ENCODE results near the gene NOCT.
A peak's percentile ranks its signal among the peaks of the same experiment; 100 is the strongest.
"Not testable (repeated sequence)": the region's sequence is repeated elsewhere in the genome, so short reads cannot be mapped to it uniquely, and the experiment has no call there.

The NOCT gene, protein sequence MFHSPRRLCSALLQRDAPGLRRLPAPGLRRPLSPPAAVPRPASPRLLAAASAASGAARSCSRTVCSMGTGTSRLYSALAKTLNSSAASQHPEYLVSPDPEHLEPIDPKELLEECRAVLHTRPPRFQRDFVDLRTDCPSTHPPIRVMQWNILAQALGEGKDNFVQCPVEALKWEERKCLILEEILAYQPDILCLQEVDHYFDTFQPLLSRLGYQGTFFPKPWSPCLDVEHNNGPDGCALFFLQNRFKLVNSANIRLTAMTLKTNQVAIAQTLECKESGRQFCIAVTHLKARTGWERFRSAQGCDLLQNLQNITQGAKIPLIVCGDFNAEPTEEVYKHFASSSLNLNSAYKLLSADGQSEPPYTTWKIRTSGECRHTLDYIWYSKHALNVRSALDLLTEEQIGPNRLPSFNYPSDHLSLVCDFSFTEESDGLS

GRCh38 chr4:139015269-139015947 lies at the start of gene NOCT:
NOCT (plus strand) TSS chr4:139015781; CDS start chr4:139015982, 201 bp downstream.
- DNase-seq (ENCODE audit: low spot score) = peak; percentile 91

GRCh38 chr4:138967313-138967712 lies 48.3 kb upstream of the NOCT start:
- peak; percentile 7 for DNase-seq (ENCODE audit: low spot score)

- no peak for DNase-seq (ENCODE audit: low spot score)
Measured at GRCh38 chr4:138972956-138973801, 42.4 kb upstream of the NOCT start.

DNA sequence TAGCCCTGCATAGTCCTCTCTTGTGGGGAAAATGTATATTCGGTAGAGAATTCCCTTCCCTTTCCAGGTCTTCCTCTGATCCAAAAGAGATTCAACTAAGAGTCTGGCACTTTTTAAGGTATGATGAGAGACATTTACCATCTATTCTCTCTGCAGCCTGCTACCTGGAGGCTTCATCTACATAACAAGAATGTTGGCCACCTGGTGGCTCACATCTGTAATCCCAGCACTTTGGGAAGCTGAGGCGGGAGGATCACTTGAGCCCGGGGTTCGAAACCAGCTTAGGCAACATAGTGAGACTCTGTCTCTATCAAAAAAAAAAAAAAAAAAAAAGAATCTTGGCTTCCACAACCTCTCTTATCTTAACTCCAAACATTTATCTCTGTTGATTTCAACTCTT lies 40.4 kb upstream of the NOCT start:
- DNase-seq (ENCODE audit: low spot score) = no peak

- no peak for DNase-seq (ENCODE audit: low spot score)
Measured at GRCh38 chr4:138976526-138976925, 39.1 kb upstream of the NOCT start.

GRCh38 chr4:138977524-138977923 lies 38.1 kb upstream of the NOCT start:
- no peak for DNase-seq (ENCODE audit: low spot score)

DNA sequence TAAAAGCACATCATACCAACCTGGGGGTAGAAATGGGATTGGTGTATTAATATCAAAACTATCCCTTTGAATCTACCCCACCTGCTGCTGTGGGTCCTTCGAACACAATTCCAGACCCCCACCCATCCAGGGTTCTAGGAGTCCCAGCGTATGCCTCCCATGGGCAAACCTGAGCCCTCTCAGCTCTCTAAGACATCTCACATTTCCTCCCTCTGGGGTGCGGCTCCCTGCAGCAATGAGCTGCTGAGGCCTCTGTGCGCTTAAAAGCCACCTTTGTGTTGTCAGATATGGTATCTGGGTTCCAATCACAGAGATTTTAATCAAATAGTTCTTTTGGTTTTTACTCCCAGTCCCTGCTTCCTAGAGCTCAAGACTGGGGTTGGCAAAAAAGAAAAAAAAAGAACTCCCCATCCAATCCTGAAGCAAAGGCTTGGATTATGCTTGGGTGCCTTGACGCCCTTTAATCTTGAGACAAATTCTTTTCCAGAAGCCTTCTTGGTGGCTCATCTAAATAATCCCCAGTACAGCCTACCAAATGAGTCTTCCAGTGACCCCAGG lies 37.5 kb upstream of the NOCT start:
- DNase-seq (ENCODE audit: low spot score) = no peak

DNA sequence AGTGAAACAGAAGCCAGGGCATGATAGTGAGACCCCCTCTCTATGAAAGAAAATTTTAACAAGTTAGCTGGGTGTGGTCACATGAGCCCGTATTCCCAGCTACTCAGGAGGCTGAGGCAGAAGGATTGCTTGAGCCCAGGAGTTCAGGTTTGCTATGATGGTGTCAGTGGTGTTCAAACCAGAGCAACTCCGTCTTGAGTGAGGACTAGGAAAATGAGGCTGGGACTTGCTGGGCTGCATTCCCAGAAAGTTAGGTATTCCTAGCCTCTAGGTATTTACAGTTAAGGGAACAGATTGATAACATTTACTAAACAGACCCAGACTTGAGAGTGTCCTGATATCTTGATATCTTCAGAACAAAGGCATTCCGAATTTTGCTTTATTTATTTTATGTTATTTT lies 37.0 kb upstream of the NOCT start:
- DNase-seq (ENCODE audit: low spot score) = no peak

GRCh38 chr4:138979742-138980141 lies 35.8 kb upstream of the NOCT start:
- DNase-seq (ENCODE audit: low spot score) = no peak

- no peak for DNase-seq (ENCODE audit: low spot score)
Measured at GRCh38 chr4:138981930-138982390, 33.6 kb upstream of the NOCT start.

DNA sequence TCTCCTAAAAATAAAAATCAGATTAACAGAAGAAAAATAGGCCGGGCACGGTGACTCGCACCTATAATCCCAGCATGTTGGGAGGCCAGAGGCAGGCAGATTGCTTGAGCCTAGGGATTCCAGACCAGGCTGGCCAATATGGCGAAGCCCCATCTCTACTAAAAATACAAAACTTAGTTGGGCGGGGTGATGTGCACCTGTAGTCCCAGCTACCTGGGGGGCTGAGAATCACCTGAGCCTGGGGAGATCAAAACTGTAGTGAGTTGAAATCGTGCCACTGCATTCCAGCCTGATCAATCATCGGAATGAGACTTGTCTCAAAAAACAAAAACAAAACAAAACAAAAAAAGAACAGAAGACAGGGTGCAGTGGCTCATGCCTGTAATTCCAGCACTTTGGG lies 32.8 kb upstream of the NOCT start:
- no peak for DNase-seq (ENCODE audit: low spot score)

- DNase-seq (ENCODE audit: low spot score) = no peak
Measured at GRCh38 chr4:138983690-138984089, 31.9 kb upstream of the NOCT start.

DNA sequence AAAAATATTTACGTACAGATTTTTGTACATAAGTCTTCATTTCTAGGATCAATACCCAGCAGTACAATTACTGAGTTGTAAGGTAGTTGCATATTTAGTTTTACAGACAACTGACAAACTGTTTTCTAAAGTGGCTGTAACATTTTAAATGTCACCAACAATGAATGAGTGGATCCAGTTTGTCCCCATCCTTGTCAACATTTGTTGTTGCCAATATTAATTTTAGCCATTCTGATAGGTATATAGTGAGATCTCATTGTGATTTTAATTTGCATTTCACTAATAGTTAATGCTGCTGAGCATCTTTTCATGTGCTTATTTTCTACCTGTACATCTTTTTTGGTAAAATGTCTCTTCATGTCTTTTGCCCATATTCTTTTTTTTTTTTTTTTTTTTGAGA lies 30.9 kb upstream of the NOCT start:
- DNase-seq (ENCODE audit: low spot score) = no peak

DNA sequence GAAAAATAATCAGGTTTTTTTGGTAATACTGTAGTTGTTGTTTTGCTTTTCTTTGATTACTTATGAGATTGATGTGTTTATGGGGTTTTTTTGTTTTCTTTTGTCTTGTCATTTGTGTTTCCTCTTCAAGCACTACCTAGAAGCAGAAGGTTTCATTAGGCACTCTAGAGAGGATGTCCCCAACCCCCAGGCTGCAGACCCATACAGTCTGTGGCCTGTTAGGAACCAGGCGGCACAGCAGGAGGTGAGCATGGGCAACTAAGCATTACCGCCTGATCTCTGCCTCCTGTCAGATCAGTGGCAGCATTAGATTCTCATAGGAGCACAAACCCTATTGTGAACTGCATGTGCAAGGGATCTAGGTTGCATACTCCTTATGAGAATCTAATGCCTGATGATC lies 22.9 kb upstream of the NOCT start:
- no peak for DNase-seq (ENCODE audit: low spot score)

DNA sequence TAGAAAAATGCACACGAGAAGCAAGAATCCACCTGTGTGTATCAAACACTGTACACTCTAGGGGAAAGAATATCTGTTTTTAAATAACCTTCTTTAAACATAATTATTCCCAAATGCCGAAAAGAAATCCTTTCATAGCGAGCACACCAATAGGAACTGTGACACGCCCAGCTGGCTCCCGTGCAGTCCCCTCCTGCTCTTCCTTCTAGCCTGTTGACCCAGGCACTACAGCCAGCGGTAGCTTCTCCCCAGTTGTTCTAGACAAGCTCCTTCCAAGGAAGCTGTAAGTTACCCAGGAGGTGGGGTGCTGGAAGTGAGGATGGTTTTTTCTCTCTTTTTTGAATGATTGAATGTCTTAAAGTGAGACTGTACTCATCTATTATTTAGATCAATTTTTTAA lies 19.5 kb upstream of the NOCT start:
- no peak for DNase-seq (ENCODE audit: low spot score)

GRCh38 chr4:138999666-139000065 lies 15.9 kb upstream of the NOCT start:
- no peak for DNase-seq (ENCODE audit: low spot score)

GRCh38 chr4:139000134-139000533 lies 15.4 kb upstream of the NOCT start:
- not testable (repeated sequence) for DNase-seq (ENCODE audit: low spot score)

- not testable (repeated sequence) for DNase-seq (ENCODE audit: low spot score)
Measured at GRCh38 chr4:139001430-139001829, 14.2 kb upstream of the NOCT start.

GRCh38 chr4:139003668-139004067 lies 11.9 kb upstream of the NOCT start:
- DNase-seq (ENCODE audit: low spot score) = not testable (repeated sequence)

GRCh38 chr4:139005774-139006173 lies 9.8 kb upstream of the NOCT start:
- DNase-seq (ENCODE audit: low spot score) = no peak

DNA sequence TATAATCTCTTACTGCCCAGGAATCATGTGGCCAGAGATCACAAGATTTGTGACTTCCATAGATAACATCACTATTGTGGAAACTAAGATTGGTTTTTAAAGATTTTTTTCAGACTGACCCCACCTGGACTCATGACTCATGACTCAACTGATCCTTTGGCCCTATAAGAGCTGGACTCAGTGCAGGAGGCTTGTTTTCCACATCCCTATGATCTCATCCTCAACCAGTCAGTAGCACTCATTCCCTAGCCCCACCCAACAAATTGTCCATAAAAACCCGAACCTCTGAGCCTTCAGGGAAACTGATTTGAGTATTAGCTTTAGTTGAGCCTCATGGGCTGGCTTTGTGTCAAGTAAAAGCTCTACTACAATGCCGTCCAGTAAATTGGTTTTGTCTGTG lies 7.9 kb upstream of the NOCT start:
- no peak for DNase-seq (ENCODE audit: low spot score)

DNA sequence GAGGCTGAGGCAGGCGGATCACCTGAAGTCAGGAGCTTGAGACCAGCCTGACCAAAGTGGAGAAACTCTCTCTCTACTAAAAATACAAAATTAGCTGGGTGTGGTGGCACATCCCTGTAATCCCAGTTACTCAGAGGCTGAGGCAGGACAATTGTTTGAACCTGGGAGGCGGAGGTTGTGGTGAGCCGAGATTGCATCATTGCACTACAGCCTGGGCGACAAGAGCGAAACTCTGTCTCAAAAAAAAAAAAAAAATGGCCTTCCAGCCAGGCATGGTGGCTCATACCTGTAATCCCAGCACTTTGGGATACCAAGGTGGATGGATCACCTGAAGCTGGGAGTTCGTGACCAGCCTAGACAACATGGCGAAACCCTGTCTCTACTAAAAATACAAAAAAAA lies 7.3 kb upstream of the NOCT start:
- DNase-seq (ENCODE audit: low spot score) = not testable (repeated sequence)

Data from CD4-positive, alpha-beta T cell treated with Interleukin-2 at 100 ng/mL for 4 hours (primary cell).